Measurements from ENCODE around the gene CRYGN. TPM values are rescaled to one million over a fixed set of nuclear protein-coding genes. Genes with fewer than 3 reads are reported as not detected.

Gene CRYGN
- total RNA-seq, 4 donors from 2014 or later = not detected

GRCh38 chr7:151484971-151485707 is 45.2 kb upstream of the CRYGN start:
- WGBS, 2 donors = 63 to 67% methylated on average over 7 of the region's 7 CpGs
- DNase-seq (ENCODE audit: low spot score in 2 of 2) = no peak
- intact Hi-C loops (cut with DNase I; ENCODE audit: low total_unique reads) = no loop called here
- no peak for TF ChIP-seq POLR2A (IDR thresholded peaks at IDR 0.05)
- no peak for TF ChIP-seq CTCF (IDR thresholded peaks at IDR 0.05)
- H3K4me3 ChIP-seq (ENCODE audit: low read depth, poor library complexity, severe bottlenecking) = no peak overlapping the region

- intact Hi-C loops (cut with DNase I; ENCODE audit: low total_unique reads) = no loop called here
- no peak overlapping the region for H3K4me3 ChIP-seq (ENCODE audit: low read depth, poor library complexity, severe bottlenecking)
- DNase-seq (ENCODE audit: low spot score in 2 of 2) = no peak
- 90 to 93% methylated on average over 1 of the region's 1 CpG for WGBS, 2 donors
- no peak for TF ChIP-seq CTCF (IDR thresholded peaks at IDR 0.05)
- TF ChIP-seq POLR2A (IDR thresholded peaks at IDR 0.05) = no peak
Measured at GRCh38 chr7:151483711-151483983, 43.7 kb upstream of the CRYGN start.

GRCh38 chr7:151482883-151483710 is 43.2 kb upstream of the CRYGN start:
- 81 to 83% methylated on average over 8 of the region's 8 CpGs for WGBS, 2 donors
- H3K4me3 ChIP-seq (ENCODE audit: low read depth, poor library complexity, severe bottlenecking) = no peak overlapping the region
- TF ChIP-seq POLR2A (IDR thresholded peaks at IDR 0.05) (no peak), CTCF (IDR thresholded peaks at IDR 0.05) (no peak)
- intact Hi-C loops (cut with DNase I; ENCODE audit: low total_unique reads) = no loop called here
- DNase-seq (ENCODE audit: low spot score in 2 of 2) = no peak

GRCh38 chr7:151481650-151482505 is 41.9 kb upstream of the CRYGN start:
- no peak overlapping the region for H3K4me3 ChIP-seq (ENCODE audit: low read depth, poor library complexity, severe bottlenecking)
- DNase-seq (ENCODE audit: low spot score in 2 of 2) = no peak

GRCh38 chr7:151477867-151478266 is 37.9 kb upstream of the CRYGN start:
- no peak for TF ChIP-seq CTCF (IDR thresholded peaks at IDR 0.05)
- no peak for TF ChIP-seq POLR2A (IDR thresholded peaks at IDR 0.05)
- WGBS, 2 donors = 91 to 92% methylated on average over 7 of the region's 7 CpGs
- intact Hi-C loops (cut with DNase I; ENCODE audit: low total_unique reads) = no loop called here
- no peak overlapping the region for H3K4me3 ChIP-seq (ENCODE audit: low read depth, poor library complexity, severe bottlenecking)
- no peak for DNase-seq (ENCODE audit: low spot score in 2 of 2)

More at GRCh38 chr7:151481650-151482505, 41.9 kb upstream of the CRYGN start:
- WGBS, 2 donors = 85 to 88% methylated on average over 4 of the region's 4 CpGs
- intact Hi-C loops (cut with DNase I; ENCODE audit: low total_unique reads) = no loop called here
- TF ChIP-seq POLR2A (IDR thresholded peaks at IDR 0.05) = no peak
- no peak for TF ChIP-seq CTCF (IDR thresholded peaks at IDR 0.05)
